HG02973 (cell line): Measurements from ENCODE around the gene RALGPS2.

ENCODE experiments used
- ATAC-seq: cut with Tn5 transposase; IDR thresholded peaks from one replicate; pipeline ENCODE4 v1.9.1; 2021; ENCODE audit warnings: moderate library complexity; ENCODE audit not compliant: unreplicated experiment

The RALGPS2 gene

GRCh38 chr1:178724728-178725465 lies at the start of gene RALGPS2:
TSS of gene RALGPS2 (plus strand) at chr1:178725244. CDS start at chr1:178776765, 51,521 bp downstream.
- ATAC-seq: peak; percentile 46

- no peak for ATAC-seq
These were observed 45.8 kb upstream of the RALGPS2 start for GRCh38 chr1:178679237-178679636.

- no peak for ATAC-seq
These were observed 42.6 kb upstream of the RALGPS2 start for GRCh38 chr1:178682429-178682828.

GRCh38 chr1:178682886-178683285 lies 42.2 kb upstream of the RALGPS2 start:
- ATAC-seq: no peak

GRCh38 chr1:178683291-178683690 lies 41.8 kb upstream of the RALGPS2 start:
- ATAC-seq: no peak

GRCh38 chr1:178684111-178684510 lies 40.9 kb upstream of the RALGPS2 start:
- peak; percentile 12 for ATAC-seq

- ATAC-seq: peak; percentile 92
These were observed 40.5 kb upstream of the RALGPS2 start for GRCh38 chr1:178684542-178685000.

GRCh38 chr1:178686407-178686806 lies 38.6 kb upstream of the RALGPS2 start:
- ATAC-seq: no peak

GRCh38 chr1:178688244-178688643 lies 36.8 kb upstream of the RALGPS2 start:
- ATAC-seq: no peak

- ATAC-seq: no peak
These were observed 35.3 kb upstream of the RALGPS2 start for GRCh38 chr1:178689769-178690168.

- ATAC-seq: no peak
These were observed 34.5 kb upstream of the RALGPS2 start for GRCh38 chr1:178690496-178690895.

GRCh38 chr1:178692564-178693327 lies 32.3 kb upstream of the RALGPS2 start:
- no peak for ATAC-seq

- no peak for ATAC-seq
These were observed 31.7 kb upstream of the RALGPS2 start for GRCh38 chr1:178693366-178693765.

- ATAC-seq: no peak
These were observed 30.0 kb upstream of the RALGPS2 start for GRCh38 chr1:178694923-178695525.

GRCh38 chr1:178702146-178702545 lies 22.9 kb upstream of the RALGPS2 start:
- ATAC-seq: no peak

- no peak for ATAC-seq
These were observed 20.2 kb upstream of the RALGPS2 start for GRCh38 chr1:178704833-178705232.

GRCh38 chr1:178706432-178706831 lies 18.6 kb upstream of the RALGPS2 start:
- no peak for ATAC-seq

- ATAC-seq: no peak
These were observed 11.8 kb upstream of the RALGPS2 start for GRCh38 chr1:178713259-178713658.

GRCh38 chr1:178714453-178714852 lies 10.6 kb upstream of the RALGPS2 start:
- no peak for ATAC-seq

- no peak for ATAC-seq
These were observed 8.9 kb upstream of the RALGPS2 start for GRCh38 chr1:178716111-178716510.

- no peak for ATAC-seq
These were observed 6.5 kb upstream of the RALGPS2 start for GRCh38 chr1:178718520-178718919.

GRCh38 chr1:178723546-178723945 lies 1.5 kb upstream of the RALGPS2 start:
- no peak for ATAC-seq
